AG09309 (cell line): ENCODE results near the gene THSD4.
"Not testable (repeated sequence)": the region's sequence is repeated elsewhere in the genome, so short reads cannot be mapped to it uniquely, and the experiment has no call there.

Experiments used
- DNase-seq: peaks from one replicate; pipeline ENCODE4 v3.0.0-alpha.2; 2010; ENCODE audit warnings: low read depth
- H3K4me3 ChIP-seq: 2 replicates; pipeline ENCODE4 v1.5.1; 2011; ENCODE audit warnings: mild to moderate bottlenecking, low read depth, low read length, moderate library complexity; ENCODE audit not compliant: control insufficient read depth
- TF ChIP-seq, protein P1 (sequence below): IDR thresholded peaks from 2 replicates; pipeline ENCODE4 v1.5.1; 2011; ENCODE audit warnings: mild to moderate bottlenecking, low read depth, low read length, inconsistent platforms; ENCODE audit not compliant: insufficient read depth, control insufficient read depth; ENCODE audit errors: missing control alignments

The THSD4 gene

DNA sequence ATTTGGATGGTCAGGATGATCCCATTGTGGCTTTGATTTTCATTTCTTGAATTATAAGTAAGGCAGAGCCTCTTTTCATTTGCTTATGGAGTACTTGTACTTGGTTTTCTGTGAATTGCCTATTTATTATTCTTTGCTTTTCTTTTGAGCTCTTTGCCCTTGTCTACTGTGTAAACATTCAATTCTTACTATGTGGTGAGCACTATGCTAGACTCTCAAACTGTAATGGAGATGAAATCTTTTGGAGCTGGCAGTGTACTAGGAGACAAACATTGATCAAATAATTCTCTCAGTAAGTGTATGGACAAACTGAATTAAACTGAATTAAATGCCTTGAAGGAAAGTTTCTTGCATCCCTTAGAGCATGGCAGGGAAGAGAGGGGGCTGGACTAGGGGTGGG lies 608.1 kb downstream of the THSD4 start:
- no peak for DNase-seq
- H3K4me3 ChIP-seq, result no peak overlapping the region
- TF ChIP-seq, protein P1, sequence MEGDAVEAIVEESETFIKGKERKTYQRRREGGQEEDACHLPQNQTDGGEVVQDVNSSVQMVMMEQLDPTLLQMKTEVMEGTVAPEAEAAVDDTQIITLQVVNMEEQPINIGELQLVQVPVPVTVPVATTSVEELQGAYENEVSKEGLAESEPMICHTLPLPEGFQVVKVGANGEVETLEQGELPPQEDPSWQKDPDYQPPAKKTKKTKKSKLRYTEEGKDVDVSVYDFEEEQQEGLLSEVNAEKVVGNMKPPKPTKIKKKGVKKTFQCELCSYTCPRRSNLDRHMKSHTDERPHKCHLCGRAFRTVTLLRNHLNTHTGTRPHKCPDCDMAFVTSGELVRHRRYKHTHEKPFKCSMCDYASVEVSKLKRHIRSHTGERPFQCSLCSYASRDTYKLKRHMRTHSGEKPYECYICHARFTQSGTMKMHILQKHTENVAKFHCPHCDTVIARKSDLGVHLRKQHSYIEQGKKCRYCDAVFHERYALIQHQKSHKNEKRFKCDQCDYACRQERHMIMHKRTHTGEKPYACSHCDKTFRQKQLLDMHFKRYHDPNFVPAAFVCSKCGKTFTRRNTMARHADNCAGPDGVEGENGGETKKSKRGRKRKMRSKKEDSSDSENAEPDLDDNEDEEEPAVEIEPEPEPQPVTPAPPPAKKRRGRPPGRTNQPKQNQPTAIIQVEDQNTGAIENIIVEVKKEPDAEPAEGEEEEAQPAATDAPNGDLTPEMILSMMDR, result no peak

DNA sequence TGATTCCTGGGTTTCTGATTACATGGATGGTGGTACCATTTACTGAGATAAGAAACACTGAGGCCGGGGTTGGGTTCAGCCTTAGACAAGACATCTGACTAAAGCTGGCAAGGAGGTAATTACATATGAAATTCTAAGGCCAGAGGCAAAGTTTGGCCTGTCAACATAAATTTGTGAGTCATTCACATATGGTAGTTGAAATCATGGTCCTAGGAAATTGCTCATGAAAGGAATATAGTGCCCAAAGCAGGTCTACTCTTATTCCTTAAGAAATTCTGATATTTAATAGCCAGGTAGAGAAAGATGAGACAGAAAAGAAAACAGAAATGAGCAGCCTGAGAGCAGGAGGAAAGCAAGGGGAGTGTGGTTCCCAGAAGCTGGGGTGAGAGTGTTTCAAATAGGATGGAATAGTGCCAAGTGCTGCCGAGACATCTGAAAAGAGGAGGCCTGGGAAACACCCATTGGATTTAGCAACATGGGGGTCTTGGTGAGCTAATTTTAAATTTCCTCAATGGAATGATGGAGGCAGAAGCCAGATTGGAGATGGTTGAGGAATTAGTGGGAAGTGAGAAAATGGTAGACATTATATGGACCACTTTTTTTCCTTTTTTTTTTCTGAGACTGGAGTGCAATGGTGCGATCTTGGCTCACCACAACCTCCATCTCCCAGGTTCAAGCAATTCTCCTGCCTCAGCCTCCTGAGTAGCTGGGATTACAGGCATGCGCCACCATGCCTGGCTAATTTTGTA lies 610.1 kb downstream of the THSD4 start:
- H3K4me3 ChIP-seq, DNase-seq: not testable (repeated sequence)

DNA sequence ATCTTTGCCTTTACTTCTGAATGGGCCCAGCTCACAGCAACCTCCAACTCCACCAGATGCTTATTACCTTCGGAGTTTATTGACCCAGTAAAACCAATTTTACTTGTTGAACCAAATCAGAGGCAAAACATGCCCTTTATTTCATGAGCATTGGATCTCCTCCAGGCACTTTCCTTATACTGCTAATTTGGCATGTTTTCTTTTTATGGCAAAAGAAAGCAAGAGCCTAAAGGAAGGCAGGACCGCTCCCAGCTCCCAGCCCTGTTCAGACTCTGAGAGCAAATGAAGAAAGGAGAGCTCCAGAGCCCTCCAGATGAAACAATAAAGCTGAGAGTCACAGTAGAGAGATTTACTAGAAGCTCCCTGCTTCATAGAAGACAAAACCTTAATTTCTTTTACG lies 613.6 kb downstream of the THSD4 start:
- no peak overlapping the region for H3K4me3 ChIP-seq
- DNase-seq, result no peak
- TF ChIP-seq, protein P1, result no peak

DNA sequence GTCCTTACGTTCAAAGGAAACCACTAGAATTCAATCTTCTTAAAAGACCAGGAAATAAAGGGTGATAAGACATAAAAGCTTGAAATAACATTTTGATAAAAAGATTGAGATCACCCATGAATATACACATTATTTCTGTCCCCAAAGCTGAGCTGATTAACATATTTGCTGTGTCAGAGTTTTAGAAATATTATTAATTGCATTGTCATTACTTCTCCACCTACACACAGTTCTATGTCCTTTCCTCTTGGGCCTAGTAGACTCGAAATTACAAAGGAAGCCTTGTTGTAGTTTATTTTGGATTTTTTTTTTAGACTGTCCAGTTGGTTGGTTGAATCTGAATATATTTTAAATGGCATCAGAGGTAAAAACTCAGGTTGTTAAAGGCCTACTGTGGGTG lies 614.0 kb downstream of the THSD4 start:
- H3K4me3 ChIP-seq, result no peak overlapping the region
- DNase-seq, result no peak
- TF ChIP-seq, protein P1, result no peak

DNA sequence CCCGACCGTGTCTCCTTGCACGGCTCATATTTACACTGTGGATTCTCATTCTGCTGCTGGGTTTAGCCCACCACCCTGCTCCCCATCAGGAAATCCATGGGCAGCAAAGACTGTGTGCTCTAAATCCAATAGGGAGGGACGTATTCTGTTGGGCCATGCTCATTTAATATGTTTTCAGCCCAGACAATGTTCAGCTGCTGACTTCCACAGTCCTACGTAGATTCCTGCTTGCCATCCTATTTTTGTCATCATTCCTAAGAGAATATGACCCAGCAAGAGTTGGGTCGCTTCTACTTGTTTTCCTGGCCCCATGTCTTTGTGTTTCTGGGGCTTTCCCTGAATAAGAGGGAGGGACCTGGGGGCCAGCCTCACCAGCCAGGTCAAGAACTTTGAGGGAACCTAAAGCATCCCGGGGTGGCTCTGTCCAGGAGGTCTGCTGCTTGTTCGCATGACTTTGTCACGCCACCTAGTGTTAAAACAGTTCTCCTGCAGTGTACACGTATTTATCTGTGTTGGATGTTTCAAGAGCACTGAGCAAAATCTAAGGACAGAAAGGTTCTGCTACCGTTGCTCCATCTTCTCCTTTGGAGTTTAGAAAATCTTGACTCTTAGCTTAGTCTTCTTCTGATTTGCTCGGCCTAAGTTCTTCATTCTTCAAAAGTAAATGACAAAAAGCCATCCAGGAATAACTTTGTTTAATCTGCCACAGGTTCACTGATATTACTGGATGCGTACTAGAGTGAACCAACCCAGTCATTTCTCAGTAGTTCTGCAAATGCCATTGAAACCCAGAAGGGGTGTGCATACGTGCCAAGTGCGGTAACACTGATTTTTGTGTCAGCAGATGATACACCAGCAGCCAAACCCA lies 615.2 kb downstream of the THSD4 start:
- DNase-seq, result no peak
- no peak overlapping the region for H3K4me3 ChIP-seq
- TF ChIP-seq, protein P1, result peak; percentile 79

DNA sequence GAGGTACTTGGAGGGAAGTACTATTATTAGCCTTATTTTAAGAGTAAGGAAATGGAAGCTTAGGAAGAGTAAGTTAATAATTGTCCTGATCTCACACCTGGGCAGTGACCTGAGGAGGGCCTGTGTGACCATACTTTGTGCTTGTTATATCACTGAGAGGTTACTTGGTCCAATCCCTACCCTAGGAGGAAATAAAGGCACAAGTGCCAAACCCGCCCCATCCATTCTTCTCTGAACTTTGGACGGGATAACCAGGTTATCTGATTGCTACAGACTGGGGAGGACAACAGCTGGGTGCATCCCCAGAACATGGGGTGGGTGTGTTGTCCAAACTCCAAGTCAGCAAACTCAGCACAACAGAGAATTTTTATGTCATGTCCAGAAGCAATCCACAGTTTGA lies 617.4 kb downstream of the THSD4 start:
- no peak for DNase-seq
- TF ChIP-seq, protein P1, result no peak

DNA sequence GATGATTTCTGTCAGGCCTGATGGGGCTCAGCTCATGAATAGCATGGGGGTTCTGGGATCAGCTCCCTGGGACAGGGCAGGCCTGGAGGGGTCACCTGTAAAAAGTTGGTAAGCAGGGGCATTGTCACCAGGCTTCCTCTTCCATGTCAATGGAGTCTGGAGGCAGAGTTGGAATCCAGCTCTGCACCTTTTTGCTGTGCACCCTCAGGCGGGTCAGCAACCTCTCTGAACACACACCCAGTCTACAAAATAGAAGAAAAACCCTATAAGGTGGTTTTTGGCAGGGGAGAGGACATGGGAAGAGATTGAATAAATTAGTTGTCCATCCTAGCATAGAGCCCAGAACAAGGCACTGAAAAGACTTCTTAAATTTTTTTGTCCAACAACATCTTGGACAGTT lies 617.9 kb downstream of the THSD4 start:
- no peak for DNase-seq
- TF ChIP-seq, protein P1, result no peak
- H3K4me3 ChIP-seq, result no peak overlapping the region

More for the DNA sequence above, 617.4 kb downstream of the THSD4 start:
- no peak overlapping the region for H3K4me3 ChIP-seq
